Measurements from ENCODE around the gene BCOR.

The BCOR gene

GRCh38 chrX:40063555-40063954 is 34.2 kb downstream of the BCOR start:
- DNase-seq (ENCODE audit: low spot score), result no peak

GRCh38 chrX:40062525-40063155 is 35.1 kb downstream of the BCOR start:
- DNase-seq (ENCODE audit: low spot score), result no peak

- no peak for DNase-seq (ENCODE audit: low spot score)
Observed at GRCh38 chrX:40061871-40062524, 35.8 kb downstream of the BCOR start.

GRCh38 chrX:40061005-40061404 is 36.8 kb downstream of the BCOR start:
- DNase-seq (ENCODE audit: low spot score), result no peak

- no peak for DNase-seq (ENCODE audit: low spot score)
Observed at GRCh38 chrX:40060356-40060845, 37.4 kb downstream of the BCOR start.

GRCh38 chrX:40058719-40059118 is 39.0 kb downstream of the BCOR start:
- no peak for DNase-seq (ENCODE audit: low spot score)

- no peak for DNase-seq (ENCODE audit: low spot score)
Observed at GRCh38 chrX:40057405-40057804, 40.4 kb downstream of the BCOR start.

GRCh38 chrX:40056420-40056819 is 41.3 kb downstream of the BCOR start:
- DNase-seq (ENCODE audit: low spot score), result no peak

- DNase-seq (ENCODE audit: low spot score), result no peak
Observed at GRCh38 chrX:40055495-40055894, 42.3 kb downstream of the BCOR start.

- no peak for DNase-seq (ENCODE audit: low spot score)
Observed at GRCh38 chrX:40054793-40055192, 43.0 kb downstream of the BCOR start.

- DNase-seq (ENCODE audit: low spot score), result no peak
Observed at GRCh38 chrX:40050532-40050931, 47.2 kb downstream of the BCOR start.

- DNase-seq (ENCODE audit: low spot score), result no peak
Observed at GRCh38 chrX:40049084-40049641, 48.6 kb downstream of the BCOR start.

- no peak for DNase-seq (ENCODE audit: low spot score)
Observed at GRCh38 chrX:40047485-40047884, 50.3 kb downstream of the BCOR start.

GRCh38 chrX:40043895-40044294 is 53.9 kb downstream of the BCOR start:
- no peak for DNase-seq (ENCODE audit: low spot score)

GRCh38 chrX:40041915-40042314 is 55.8 kb downstream of the BCOR start:
- DNase-seq (ENCODE audit: low spot score), result no peak

- no peak for DNase-seq (ENCODE audit: low spot score)
Observed at GRCh38 chrX:40040686-40041461, 56.9 kb downstream of the BCOR start.

GRCh38 chrX:40039887-40040286 is 57.9 kb downstream of the BCOR start:
- DNase-seq (ENCODE audit: low spot score), result no peak

- no peak for DNase-seq (ENCODE audit: low spot score)
Observed at GRCh38 chrX:40037367-40037766, 60.4 kb downstream of the BCOR start.

GRCh38 chrX:40035726-40036125 is 62.0 kb downstream of the BCOR start:
- no peak for DNase-seq (ENCODE audit: low spot score)

- DNase-seq (ENCODE audit: low spot score), result no peak
Observed at GRCh38 chrX:40031911-40032310, 65.8 kb downstream of the BCOR start.

GRCh38 chrX:40030205-40030604 is 67.6 kb downstream of the BCOR start:
- no peak for DNase-seq (ENCODE audit: low spot score)

- DNase-seq (ENCODE audit: low spot score), result no peak
Observed at GRCh38 chrX:40022421-40022820, 75.3 kb downstream of the BCOR start.

- DNase-seq (ENCODE audit: low spot score), result no peak
Observed at GRCh38 chrX:40021647-40022046, 76.1 kb downstream of the BCOR start.
